A673 (cell line): ENCODE results near the gene R3HDM1. TPM values are rescaled to one million over a fixed set of nuclear protein-coding genes. Genes with fewer than 3 reads are reported as not detected.

ENCODE experiments used
- BruUV-seq: library from RNA; stranded (reverse); fragments of 400-500 nt; replicated peaks from 2 replicates; lab custom pipeline; 2021; lab: Mats Ljungman, UMichigan
- CTCF ChIA-PET: fragments of 300-600 bp; sonication (Branson Sonifier 250); formaldehyde crosslinking; loops from one replicate; lab custom pipeline; 2022; ENCODE audit warnings: antibody characterized with exemption; lab: Charles Lee
- POLR2A ChIA-PET: fragments of 300-600 bp; sonication (Branson Sonifier 250); formaldehyde crosslinking; loops from one replicate; lab custom pipeline; 2022; ENCODE audit warnings: antibody characterized with exemption; ENCODE audit not compliant: low non-redundant PET; lab: Charles Lee
- DNase-seq: peaks from one replicate; pipeline ENCODE4 v3.0.0-alpha.2; 2015; ENCODE audit warnings: low spot score
- H3K27ac ChIP-seq: fragments of 200-600 bp; sonication (generic); 2 replicates; pipeline ENCODE4 v1.5.1; 2016; ENCODE audit warnings: mixed run types, low read depth, mild to moderate bottlenecking, mixed read lengths, antibody characterized with exemption, low read length; ENCODE audit not compliant: poor library complexity, severe bottlenecking
- H3K27me3 ChIP-seq: fragments of 200-600 bp; sonication (generic); replicated peaks from 2 replicates; pipeline ENCODE4 v1.6.1; 2017; ENCODE audit warnings: mixed run types, low read depth, mild to moderate bottlenecking, mixed read lengths, antibody characterized with exemption, low read length; ENCODE audit not compliant: insufficient read depth, poor library complexity
- H3K36me3 ChIP-seq: fragments of 200-600 bp; sonication (generic); 2 replicates; pipeline ENCODE4 v1.6.1; 2016; ENCODE audit warnings: mixed run types, mild to moderate bottlenecking, mixed read lengths, antibody characterized with exemption, low read length; ENCODE audit not compliant: insufficient read depth, poor library complexity, severe bottlenecking
- H3K4me1 ChIP-seq: fragments of 200-600 bp; sonication (generic); 2 replicates; pipeline ENCODE4 v1.6.1; 2017; ENCODE audit warnings: mixed run types, mild to moderate bottlenecking, mixed read lengths, antibody characterized with exemption, low read length; ENCODE audit not compliant: insufficient read depth, poor library complexity, severe bottlenecking
- H3K4me3 ChIP-seq: fragments of 200-600 bp; sonication (generic); 2 replicates; pipeline ENCODE4 v1.5.1; 2016; ENCODE audit warnings: low read depth, mixed run types, mild to moderate bottlenecking, mixed read lengths, low read length; ENCODE audit not compliant: poor library complexity, severe bottlenecking
- H3K9me3 ChIP-seq: fragments of 200-600 bp; sonication (generic); 2 replicates; pipeline ENCODE4 v1.6.1; 2016; ENCODE audit warnings: mixed run types, low read depth, mild to moderate bottlenecking, mixed read lengths, antibody characterized with exemption, low read length; ENCODE audit not compliant: poor library complexity, severe bottlenecking
- CTCF ChIP-seq: fragments of 300-800, 200-600 bp; sonication (generic); conservative IDR thresholded peaks from 2 replicates; pipeline ENCODE4 v1.5.1; 2017; ENCODE audit warnings: low read depth, mild to moderate bottlenecking, antibody characterized with exemption, low read length, moderate library complexity, mixed read lengths
- EZH2 ChIP-seq: fragments of 200-600 bp; sonication (generic); IDR thresholded peaks from 2 replicates; pipeline ENCODE4 v1.6.1; 2017; ENCODE audit warnings: borderline replicate concordance, low read depth, mild to moderate bottlenecking, mixed read lengths, antibody characterized with exemption, low read length; ENCODE audit not compliant: poor library complexity, severe bottlenecking
- intact Hi-C: fragments of 100-400 bp; cut with micrococcal nuclease; formaldehyde crosslinking; loops from one replicate; pipeline ENCODE4 v1.10.0; 2022; ENCODE audit not compliant: unreplicated experiment
- total RNA-seq: library from RNA; stranded (reverse); gene quantifications from 2 replicates; pipeline ENCODE4 v1.2.3, GENCODE V29; 2021

Gene R3HDM1
- total RNA-seq, 1 experiment from 2014 or later, result 65.4 TPM

GRCh38 chr2:135641156-135642068, 110.1 kb downstream of the R3HDM1 start:
- Histone ChIP-seq H3K4me1 (no peaks in the 10 kb centered on the region), H3K27me3 (no peaks in the 10 kb centered on the region), H3K36me3 (peaks cover 10% of the 10 kb centered on the region), H3K9me3 (no peaks in the 10 kb centered on the region), H3K4me3 (no peak overlapping the region), H3K27ac (no peak overlapping the region)
- TF ChIP-seq EZH2, result no peak
- no peak for TF ChIP-seq CTCF
- ChIA-PET CTCF (no interaction called here), POLR2A (no interaction called here)
- DNase-seq, result no peak
- no TSS peak for BruUV-seq
- intact Hi-C loops, result no loop called here

GRCh38 chr2:135647836-135648579, 116.7 kb downstream of the R3HDM1 start:
- H3K36me3 ChIP-seq, result peaks cover 17% of the 10 kb centered on the region
- no peaks in the 10 kb centered on the region for H3K9me3 ChIP-seq
- H3K4me3 ChIP-seq, result no peak overlapping the region
- no peaks in the 10 kb centered on the region for H3K4me1 ChIP-seq
- H3K27ac ChIP-seq, result no peak overlapping the region
- ChIA-PET CTCF (no interaction called here), POLR2A (no interaction called here)
- peak; percentile 28 for DNase-seq
- no TSS peak for BruUV-seq
- TF ChIP-seq CTCF (no peak), EZH2 (no peak)
- H3K27me3 ChIP-seq, result no peaks in the 10 kb centered on the region
- intact Hi-C loops, result no loop called here

- Histone ChIP-seq H3K9me3 (no peaks in the 10 kb centered on the region), H3K27me3 (no peaks in the 10 kb centered on the region), H3K36me3 (peaks cover 12% of the 10 kb centered on the region), H3K4me1 (no peaks in the 10 kb centered on the region), H3K4me3 (no peak overlapping the region), H3K27ac (no peak overlapping the region)
- ChIA-PET POLR2A (no interaction called here), CTCF (no interaction called here)
- DNase-seq, result no peak
- TF ChIP-seq CTCF (no peak), EZH2 (no peak)
- intact Hi-C loops, result no loop called here
- no TSS peak for BruUV-seq
These were observed 119.4 kb downstream of the R3HDM1 start for GRCh38 chr2:135650721-135651120.
